Stimulated activated CD8-positive, alpha-beta memory T cell treated with anti-CD3 and anti-CD28 coated beads, Interleukin-7, amount 100 ng/mL, for 1 hour (primary cell): Measurements from ENCODE around the gene ACTR3.

ENCODE experiments used
- DNase-seq, 2 donors: peaks; one replicate each; pipeline ENCODE4 v3.0.0-alpha.2; 2020; ENCODE audit warnings: low read depth in 2 of 2

ACTR3 gene

DNA sequence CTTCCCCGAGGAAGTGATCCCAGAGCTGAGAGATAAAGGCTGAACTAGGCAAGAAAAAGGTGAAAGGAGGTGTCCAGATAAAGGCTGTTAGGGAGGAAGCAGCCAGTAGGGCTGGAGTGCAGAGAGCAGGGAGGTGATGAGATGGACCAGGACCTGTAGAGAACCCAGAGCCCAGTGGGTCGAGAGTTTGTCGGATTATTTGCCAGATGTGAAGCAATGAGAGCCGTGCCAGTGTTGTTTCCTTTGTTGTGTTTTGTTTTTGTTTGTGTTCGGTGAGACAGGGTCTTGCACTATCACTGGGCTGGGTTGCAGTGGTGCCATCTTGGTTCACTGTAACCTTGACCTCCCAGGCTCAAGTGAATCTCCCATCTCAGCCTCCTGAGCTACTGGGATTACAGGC lies 111.3 kb downstream of the ACTR3 start:
- no peak for DNase-seq

DNA sequence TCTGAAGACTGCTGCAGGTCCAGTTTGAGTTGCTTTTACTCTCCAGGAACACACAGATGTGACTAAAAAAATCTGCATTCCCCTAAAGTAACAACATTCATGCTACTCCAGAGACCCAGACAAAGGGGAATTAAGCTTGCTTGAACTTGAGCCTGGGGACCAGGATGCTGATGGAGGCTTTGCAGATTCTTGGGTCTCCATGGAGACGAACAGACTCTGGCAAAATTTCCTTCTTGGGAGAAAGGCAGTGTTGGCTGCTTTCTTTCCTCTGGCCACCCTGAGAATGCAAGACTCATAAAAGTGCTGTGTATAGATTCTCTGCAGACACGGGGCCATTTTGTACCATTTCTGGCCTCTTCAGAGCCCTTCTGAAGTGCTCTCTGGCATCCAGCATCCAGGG lies 112.0 kb downstream of the ACTR3 start:
- no peak for DNase-seq

DNA sequence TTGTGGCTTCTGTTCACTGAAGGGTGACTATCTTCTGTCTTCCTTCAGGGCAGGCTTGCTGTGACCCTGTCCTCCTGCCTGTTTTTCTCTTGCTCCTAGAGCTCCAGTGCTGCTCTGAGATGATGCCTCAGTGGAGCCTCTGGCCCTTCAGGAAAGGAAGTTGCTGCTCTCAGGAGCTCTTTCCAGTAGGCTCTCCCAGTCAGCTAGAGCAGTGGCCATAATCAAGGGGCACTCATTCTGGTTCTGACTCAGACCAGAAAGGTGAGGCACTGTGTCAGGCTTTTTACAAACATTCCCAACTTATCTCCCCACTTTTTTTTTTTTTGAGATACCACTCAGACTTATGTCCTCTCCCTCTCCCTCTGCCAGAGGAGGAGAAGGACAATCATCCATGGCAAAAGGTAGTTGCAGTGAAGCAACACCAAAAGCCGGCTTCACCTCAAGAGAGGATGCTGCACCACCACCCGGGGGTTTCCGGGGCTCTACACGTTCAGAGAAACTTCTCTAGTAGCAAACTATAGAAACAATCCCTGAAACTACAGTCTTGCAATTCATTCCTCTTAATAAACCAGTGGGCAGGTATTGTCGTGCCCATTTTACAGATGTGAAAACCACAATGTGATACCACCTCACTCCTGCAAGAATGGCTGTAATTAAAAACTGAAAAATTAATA lies 115.4 kb downstream of the ACTR3 start:
- no peak for DNase-seq

DNA sequence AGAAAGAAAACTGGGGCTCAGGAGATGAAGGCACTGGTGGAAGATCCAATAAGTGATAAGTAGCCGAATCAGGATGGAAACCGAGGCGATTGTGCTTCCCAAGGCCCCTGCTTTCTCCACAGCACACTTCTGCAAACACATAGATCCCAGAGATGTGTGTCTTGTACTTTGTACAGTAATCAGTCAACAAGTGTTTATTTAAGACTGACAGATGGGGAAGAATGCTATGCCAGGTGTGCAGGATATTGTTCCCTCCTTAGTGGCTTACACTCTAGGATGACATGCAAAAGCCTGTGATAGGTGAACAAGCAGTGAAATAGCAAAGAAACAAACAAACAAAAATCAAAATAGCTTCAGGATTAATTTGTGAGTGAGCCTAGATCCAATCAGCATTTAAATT lies 116.6 kb downstream of the ACTR3 start:
- no peak for DNase-seq

DNA sequence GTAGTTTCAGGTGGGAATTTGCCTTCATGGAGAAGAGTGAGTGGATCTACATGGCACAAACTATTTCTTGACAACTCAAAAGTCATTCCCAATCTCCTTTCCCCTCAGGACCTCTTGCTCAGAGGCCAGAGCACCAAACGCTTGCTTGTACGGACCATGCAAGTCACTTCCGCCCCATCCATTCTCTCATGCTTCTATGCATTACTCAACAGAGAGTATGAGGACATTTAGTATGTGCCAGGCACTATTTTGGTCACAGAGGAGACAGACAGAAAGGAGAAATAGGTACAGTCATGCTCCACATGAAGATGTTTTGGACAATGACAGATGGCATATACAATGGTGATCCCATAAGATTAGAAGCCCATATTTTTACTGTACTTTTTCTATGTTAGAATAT lies 117.5 kb downstream of the ACTR3 start:
- DNase-seq: no peak

DNA sequence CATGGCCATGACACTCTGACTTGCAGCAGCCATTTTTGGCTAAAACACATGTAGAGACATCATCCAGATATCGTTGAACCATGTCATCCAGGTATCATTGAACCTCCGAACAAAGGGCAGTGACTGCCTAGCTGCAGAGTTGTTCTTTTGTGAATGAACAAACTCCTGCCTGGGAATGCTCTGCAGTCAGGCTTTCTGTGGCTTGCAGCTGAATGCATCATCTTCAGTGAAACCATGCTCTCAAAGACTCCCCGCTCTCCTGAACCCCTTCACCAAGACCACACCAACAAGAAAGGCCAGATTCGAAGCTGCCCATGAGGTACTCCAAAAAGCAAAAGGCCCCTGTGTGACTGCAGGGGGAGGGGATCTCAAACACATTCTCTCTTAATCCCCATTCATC lies 118.8 kb downstream of the ACTR3 start:
- DNase-seq: no peak

DNA sequence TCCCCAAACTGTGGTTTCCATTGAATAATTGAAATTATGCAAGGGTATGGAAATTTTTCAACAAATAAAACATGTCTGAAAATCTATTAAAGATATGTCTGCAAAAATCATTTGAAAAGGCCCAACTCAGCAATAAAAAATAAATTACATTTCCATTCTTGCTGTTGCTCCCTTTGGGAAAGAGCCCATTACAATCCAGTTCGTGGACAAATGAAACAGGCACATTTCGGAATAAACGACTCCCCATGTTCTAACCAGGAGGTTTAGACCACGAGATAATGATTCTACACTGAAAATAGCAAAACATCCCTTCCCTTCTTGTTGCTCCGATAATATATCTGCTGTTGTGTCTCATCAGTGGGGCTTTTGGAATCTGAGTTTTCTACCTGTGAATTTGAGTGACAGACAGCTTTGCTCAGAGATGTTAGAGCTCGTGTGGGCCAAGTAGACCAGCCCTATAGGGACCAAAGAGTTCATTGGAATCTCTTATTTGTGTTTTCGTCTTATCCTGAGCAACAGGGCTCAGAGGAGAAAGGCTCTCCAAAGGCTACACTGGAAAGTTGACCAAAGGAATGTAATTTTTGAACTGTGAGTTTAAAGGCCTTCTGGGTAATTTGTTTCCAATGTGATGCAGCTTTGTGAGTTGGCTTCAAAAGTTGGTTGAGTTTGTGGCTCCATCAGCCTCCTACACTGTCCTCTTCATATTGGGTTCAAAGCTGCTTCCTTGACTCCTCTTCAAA lies 119.5 kb downstream of the ACTR3 start:
- no peak for DNase-seq

DNA sequence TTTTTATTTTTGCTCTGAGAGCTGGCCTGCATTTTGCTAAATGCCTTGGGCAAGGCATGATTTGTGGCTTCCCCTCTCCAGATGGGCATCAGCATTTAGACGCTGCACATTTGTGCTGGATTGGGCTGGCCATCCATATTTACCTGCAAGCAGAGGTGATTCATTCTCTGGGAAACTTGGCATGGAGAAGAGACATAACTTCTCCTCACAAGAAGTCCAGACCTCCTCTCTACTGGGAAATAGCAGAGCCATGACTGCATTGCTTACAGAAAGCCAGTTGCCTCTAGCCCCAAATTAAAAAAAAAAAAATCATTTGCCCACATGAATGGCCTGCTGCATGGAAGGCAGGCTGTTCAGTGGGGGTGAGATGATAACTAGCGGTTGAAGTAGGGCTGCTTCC lies 120.1 kb downstream of the ACTR3 start:
- DNase-seq: no peak

DNA sequence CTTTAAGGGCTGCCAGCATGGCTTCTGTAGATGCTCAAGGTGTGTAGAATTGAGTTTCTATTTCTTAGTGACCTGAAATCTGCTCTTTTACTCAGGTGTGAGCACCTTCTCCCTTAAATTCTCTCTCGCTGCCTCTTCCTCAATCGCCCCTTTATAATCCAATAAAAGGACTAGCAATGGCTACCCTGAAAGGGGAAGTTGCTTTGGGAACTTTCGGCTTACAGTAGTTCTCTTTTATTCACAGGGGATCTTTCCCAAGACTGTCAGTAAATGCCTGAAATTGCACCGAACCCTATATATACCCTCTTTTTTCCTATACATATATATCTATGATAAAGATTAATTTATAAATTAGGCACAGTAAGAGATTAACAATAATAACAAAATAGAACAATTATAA lies 121.8 kb downstream of the ACTR3 start:
- no peak for DNase-seq
